NB4 (cell line): Measurements from ENCODE around the gene MSH3.
"Not testable (repeated sequence)": the region's sequence is repeated elsewhere in the genome, so short reads cannot be mapped to it uniquely, and the experiment has no call there.

Source experiments
- DNase-seq: peaks from one replicate; pipeline ENCODE4 v3.0.0; 2010; ENCODE audit warnings: low read depth
- H3K4me3 ChIP-seq: one replicate; pipeline ENCODE4 v1.5.1; 2011; ENCODE audit warnings: mild to moderate bottlenecking, low read depth, low read length, moderate library complexity
- CTCF ChIP-seq: IDR thresholded peaks from one replicate; pipeline ENCODE4 v1.5.1; 2012; ENCODE audit warnings: low read depth, low read length
- MAX ChIP-seq: IDR thresholded peaks from 2 replicates; pipeline ENCODE4 v1.6.1; 2011; ENCODE audit warnings: low read depth, low read length
- MYC ChIP-seq: IDR thresholded peaks from 2 replicates; pipeline ENCODE4 v1.6.1; 2011; ENCODE audit warnings: low read depth, low read length
- POLR2A ChIP-seq: IDR thresholded peaks from 2 replicates; pipeline ENCODE4 v1.6.1; 2011; ENCODE audit warnings: mild to moderate bottlenecking; ENCODE audit not compliant: insufficient read length; ENCODE audit errors: extremely low read depth

Gene MSH3

GRCh38 chr5:80871541-80871961 lies 217.1 kb downstream of the MSH3 start:
- no peak for DNase-seq
- H3K4me3 ChIP-seq, result no peak overlapping the region
- TF ChIP-seq CTCF (no peak), POLR2A (no peak), MYC (no peak), MAX (no peak)

GRCh38 chr5:80874162-80874561 lies 219.7 kb downstream of the MSH3 start:
- DNase-seq, result no peak
- no peak overlapping the region for H3K4me3 ChIP-seq
- no peak for TF ChIP-seq MYC
- TF ChIP-seq MAX, result no peak
- no peak for TF ChIP-seq CTCF
- no peak for TF ChIP-seq POLR2A

- no peak for DNase-seq
These were observed 223.1 kb downstream of the MSH3 start for GRCh38 chr5:80877592-80877991.

GRCh38 chr5:80881726-80882125 lies 227.3 kb downstream of the MSH3 start:
- DNase-seq, result no peak
- H3K4me3 ChIP-seq, result no peak overlapping the region
- TF ChIP-seq POLR2A, result no peak
- TF ChIP-seq MAX, result no peak
- no peak for TF ChIP-seq MYC
- TF ChIP-seq CTCF, result no peak

More at GRCh38 chr5:80877592-80877991, 223.1 kb downstream of the MSH3 start:
- no peak overlapping the region for H3K4me3 ChIP-seq
- no peak for TF ChIP-seq MYC

- not testable (repeated sequence) for DNase-seq, H3K4me3 ChIP-seq
These were observed 228.9 kb downstream of the MSH3 start for GRCh38 chr5:80883390-80883789.

GRCh38 chr5:80884086-80884813 lies 229.8 kb downstream of the MSH3 start:
- no peak for DNase-seq
- H3K4me3 ChIP-seq, result no peak overlapping the region
- no peak for TF ChIP-seq POLR2A
- no peak for TF ChIP-seq CTCF
- no peak for TF ChIP-seq MAX
- no peak for TF ChIP-seq MYC

GRCh38 chr5:80884929-80885328 lies 230.5 kb downstream of the MSH3 start:
- no peak for DNase-seq
- no peak overlapping the region for H3K4me3 ChIP-seq
- TF ChIP-seq CTCF (no peak), POLR2A (no peak), MYC (no peak), MAX (no peak)
